CD8-positive, alpha-beta memory T cell (primary cell): ENCODE measurements around the gene ZBTB5. TPM values are rescaled to one million over a fixed set of nuclear protein-coding genes. Genes with fewer than 3 reads are reported as not detected.

Experiments
- CTCF ChIA-PET: fragments of 350-600 bp; sonication (Branson Sonifier 250); formaldehyde crosslinking; loops from one replicate; lab custom pipeline; 2021; ENCODE audit warnings: antibody characterized with exemption; lab: Charles Lee
- POLR2A ChIA-PET: fragments of 350-600 bp; sonication (Branson Sonifier 250); formaldehyde crosslinking; loops from one replicate; lab custom pipeline; 2021; ENCODE audit warnings: antibody characterized with exemption; lab: Charles Lee
- DNase-seq, 5 donors: peaks; one replicate each; pipeline versions ENCODE4 v3.0.0 to v3.0.0-alpha.2; 2020 to 2022; ENCODE audit warnings: mixed read lengths in 1 of 5
- H3K27ac ChIP-seq: one replicate; pipeline ENCODE4 v1.7.0; 2013; ENCODE audit warnings: low read depth, mild to moderate bottlenecking, low read length, moderate library complexity
- H3K27me3 ChIP-seq: 2 replicates; pipeline ENCODE4 v1.7.0; 2013; ENCODE audit warnings: low read length, mild to moderate bottlenecking; ENCODE audit not compliant: insufficient read depth, poor library complexity, severe bottlenecking
- H3K36me3 ChIP-seq: 2 replicates; pipeline ENCODE4 v1.7.0; 2013; ENCODE audit warnings: mild to moderate bottlenecking, low read length, moderate library complexity; ENCODE audit not compliant: insufficient read depth
- H3K4me1 ChIP-seq: 2 replicates; pipeline ENCODE4 v1.7.0; 2013; ENCODE audit warnings: mild to moderate bottlenecking, low read length, moderate library complexity; ENCODE audit not compliant: insufficient read depth
- H3K4me3 ChIP-seq: 2 replicates; pipeline ENCODE4 v1.7.0; 2013; ENCODE audit warnings: mild to moderate bottlenecking, low read length
- H3K9me3 ChIP-seq: 2 replicates; pipeline ENCODE4 v1.7.0; 2013; ENCODE audit warnings: mild to moderate bottlenecking, low read length
- H3K27ac Mint-ChIP-seq, 8 donors: one replicate each; pipeline ENCODE4 v1.8.0; 2020 to 2021; ENCODE audit warnings: mixed read lengths in 8 of 8, mild to moderate bottlenecking in 6 of 8, inconsistent platforms in 3 of 8, moderate library complexity in 3 of 8
- H3K27me3 Mint-ChIP-seq, 2 donors: one replicate each; pipeline ENCODE4 v1.8.0; 2020 to 2021; ENCODE audit warnings: mixed read lengths in 2 of 2, mild to moderate bottlenecking in 1 of 2, moderate library complexity in 1 of 2
- H3K36me3 Mint-ChIP-seq, 3 donors: one replicate each; pipeline ENCODE4 v1.8.0; 2020 to 2021; ENCODE audit warnings: mixed read lengths in 3 of 3, inconsistent platforms in 1 of 3, mild to moderate bottlenecking in 1 of 3
- H3K4me1 Mint-ChIP-seq, 3 donors: one replicate each; pipeline ENCODE4 v1.8.0; 2020 to 2021; ENCODE audit warnings: mixed read lengths in 3 of 3, inconsistent platforms in 1 of 3, mild to moderate bottlenecking in 1 of 3
- H3K4me3 Mint-ChIP-seq, 7 donors: one replicate each; pipeline ENCODE4 v1.8.0; 2020 to 2021; ENCODE audit warnings: mixed read lengths in 7 of 7, mild to moderate bottlenecking in 6 of 7, moderate library complexity in 4 of 7, inconsistent platforms in 2 of 7
- H3K9me3 Mint-ChIP-seq, 5 donors: one replicate each; pipeline ENCODE4 v1.8.0; 2020 to 2022; ENCODE audit warnings: mixed read lengths in 5 of 5, mild to moderate bottlenecking in 3 of 5, moderate library complexity in 2 of 5, inconsistent platforms in 1 of 5
- polyA plus RNA-seq: library from polyadenylated mRNA; unstranded; fragments of 300-500 nt; fragmentation: Illumina TruSeq; gene quantifications from one replicate; pipeline ENCODE4 v1.2.3, GENCODE V29; 2021
- total RNA-seq, 2 experiments: library from RNA; stranded (reverse); gene quantifications; one replicate each; pipeline ENCODE4 v1.2.3, GENCODE V29; 2021

ZBTB5 gene
- total and polyA plus RNA-seq, 3 experiments from 2014 or later: 0.81 to 7.9 (median 7.0) TPM

- Histone ChIP-seq H3K36me3 (peaks cover 7% of the 10 kb centered on the region), H3K4me3 (peak overlapping the region; percentile 73), H3K27ac (peak overlapping the region; percentile 82), H3K9me3 (no peaks in the 10 kb centered on the region), H3K27me3 (no peaks in the 10 kb centered on the region), H3K4me1 (peaks cover 20% of the 10 kb centered on the region)
- no peak for DNase-seq
- ChIA-PET POLR2A (no interaction called here), CTCF (no interaction called here)
- Mint-ChIP-seq H3K27me3 (peaks cover 0 to 3% of the 10 kb centered on the region in 2 donors), H3K4me3 (peak overlapping the region; percentile 93 to 99 (median 96)), H3K9me3 (no peaks in the 10 kb centered on the region), H3K4me1 (peaks cover 22 to 31% (median 30%) of the 10 kb centered on the region in 3 donors), H3K27ac (peak overlapping the region; percentile 89 to 99 (median 95)), H3K36me3 (peaks cover 0 to 17% (median 7%) of the 10 kb centered on the region in 3 donors)
Observed at GRCh38 chr9:37421914-37422288, 43.3 kb downstream of the ZBTB5 start.

DNA sequence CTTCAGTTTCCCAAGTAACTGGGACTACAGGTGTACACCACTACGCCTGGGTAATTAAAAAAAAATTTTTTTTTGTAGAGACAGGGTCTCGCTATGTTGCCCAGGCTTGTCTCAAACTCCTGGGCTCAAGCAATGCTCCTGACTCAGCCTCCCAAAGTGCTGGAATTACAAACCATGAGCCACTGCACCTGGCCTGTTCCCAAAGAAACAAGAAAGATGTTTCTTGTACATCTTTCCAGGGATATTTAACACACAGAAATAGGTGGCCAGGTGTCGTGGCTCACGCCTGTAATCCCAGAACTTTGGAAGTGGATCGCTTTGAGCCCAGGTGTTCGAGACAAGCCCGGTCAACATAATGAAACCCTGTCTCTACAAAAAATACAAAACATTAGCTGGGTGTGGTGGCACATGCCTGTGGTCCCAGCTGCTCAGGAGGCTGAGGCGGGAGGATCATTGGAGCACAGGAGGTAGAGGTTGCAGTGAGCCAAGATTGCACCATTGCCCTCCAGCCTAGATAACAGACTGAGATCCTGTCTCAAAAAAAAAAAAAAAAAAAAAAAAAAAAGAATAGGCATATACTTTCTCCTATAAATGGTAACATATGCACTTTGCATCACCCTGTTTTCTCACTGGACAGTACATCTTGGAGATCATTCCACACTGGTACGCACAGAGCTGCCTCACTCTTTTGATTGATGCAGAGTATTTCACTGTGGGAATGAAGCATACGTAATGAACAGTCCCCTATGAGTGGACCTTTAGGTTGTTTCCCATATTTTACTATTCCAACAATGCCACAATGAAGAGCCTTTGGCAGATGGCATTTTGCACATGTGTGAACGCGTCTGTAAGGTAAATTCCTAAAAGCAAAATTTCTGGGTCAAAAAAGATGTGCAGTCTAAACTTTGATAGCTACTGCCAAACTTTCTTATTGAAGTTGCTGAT is 44.7 kb downstream of the ZBTB5 start:
- Histone ChIP-seq H3K27ac (no peak overlapping the region), H3K4me1 (peaks cover 21% of the 10 kb centered on the region), H3K27me3 (no peaks in the 10 kb centered on the region), H3K9me3 (no peaks in the 10 kb centered on the region), H3K36me3 (no peaks in the 10 kb centered on the region), H3K4me3 (no peak overlapping the region)
- H3K27ac Mint-ChIP-seq: no peak overlapping the region
- POLR2A ChIA-PET: no interaction called here
- peaks cover 20 to 31% (median 23%) of the 10 kb centered on the region in 3 donors for H3K4me1 Mint-ChIP-seq
- H3K4me3 Mint-ChIP-seq: peak overlapping the region in 2 of 7 donors; percentile 5 to 42
- CTCF ChIA-PET: no interaction called here
- H3K9me3 Mint-ChIP-seq: no peaks in the 10 kb centered on the region
- peaks cover 0 to 3% of the 10 kb centered on the region in 2 donors for H3K27me3 Mint-ChIP-seq
- no peak for DNase-seq
- H3K36me3 Mint-ChIP-seq: peaks cover 0 to 6% (median 0%) of the 10 kb centered on the region in 3 donors

GRCh38 chr9:37419204-37419603 is 46.0 kb downstream of the ZBTB5 start:
- no peak for DNase-seq
- Mint-ChIP-seq H3K4me1 (peaks cover 26 to 32% (median 30%) of the 10 kb centered on the region in 3 donors), H3K36me3 (peaks cover 0 to 6% (median 2%) of the 10 kb centered on the region in 3 donors), H3K9me3 (no peaks in the 10 kb centered on the region), H3K27ac (peak overlapping the region in 1 of 8 donors; percentile 79), H3K27me3 (peaks cover 6 to 7% of the 10 kb centered on the region in 2 donors), H3K4me3 (peak overlapping the region in 1 of 7 donors; percentile 70)
- Histone ChIP-seq H3K27ac (no peak overlapping the region), H3K4me3 (no peak overlapping the region), H3K4me1 (peaks cover 22% of the 10 kb centered on the region), H3K27me3 (no peaks in the 10 kb centered on the region), H3K9me3 (no peaks in the 10 kb centered on the region), H3K36me3 (no peaks in the 10 kb centered on the region)
- ChIA-PET CTCF (interaction anchor here (0.9 kb wide), 1 partner anchor 175 kb away, joined by 3 read pairs; no protein-coding TSS in a partner anchor), POLR2A (no interaction called here)

GRCh38 chr9:37417857-37418618 is 47.2 kb downstream of the ZBTB5 start:
- DNase-seq: no peak
- H3K27me3 Mint-ChIP-seq: peaks cover 7% of the 10 kb centered on the region in 2 donors
- peak overlapping the region in 1 of 8 donors; percentile 79 for H3K27ac Mint-ChIP-seq
- H3K36me3 ChIP-seq: no peaks in the 10 kb centered on the region
- H3K4me1 ChIP-seq: peaks cover 10% of the 10 kb centered on the region
- ChIA-PET CTCF (no interaction called here), POLR2A (no interaction called here)
- peak overlapping the region in 1 of 7 donors; percentile 13 for H3K4me3 Mint-ChIP-seq
- no peaks in the 10 kb centered on the region for H3K27me3 ChIP-seq
- H3K36me3 Mint-ChIP-seq: peaks cover 0 to 6% (median 2%) of the 10 kb centered on the region in 3 donors
- no peaks in the 10 kb centered on the region for H3K9me3 Mint-ChIP-seq
- no peak overlapping the region for H3K27ac ChIP-seq
- no peak overlapping the region for H3K4me3 ChIP-seq
- H3K9me3 ChIP-seq: no peaks in the 10 kb centered on the region
- H3K4me1 Mint-ChIP-seq: peaks cover 16 to 20% (median 19%) of the 10 kb centered on the region in 3 donors

- Histone ChIP-seq H3K4me1 (peaks cover 10% of the 10 kb centered on the region), H3K27ac (no peak overlapping the region), H3K27me3 (no peaks in the 10 kb centered on the region), H3K9me3 (no peaks in the 10 kb centered on the region), H3K4me3 (no peak overlapping the region), H3K36me3 (no peaks in the 10 kb centered on the region)
- POLR2A ChIA-PET: no interaction called here
- Mint-ChIP-seq H3K4me1 (peaks cover 13 to 15% (median 15%) of the 10 kb centered on the region in 3 donors), H3K27me3 (peaks cover 7% of the 10 kb centered on the region in 2 donors), H3K4me3 (no peak overlapping the region), H3K27ac (no peak overlapping the region), H3K36me3 (peaks cover 0 to 2% (median 2%) of the 10 kb centered on the region in 3 donors), H3K9me3 (no peaks in the 10 kb centered on the region)
- no peak for DNase-seq
- CTCF ChIA-PET: interaction anchor here (1.2 kb wide), 1 partner anchor 175 kb away, joined by 3 read pairs; the partner anchor contains the start of gene TOMM5
Observed at GRCh38 chr9:37417252-37417803, 47.9 kb downstream of the ZBTB5 start.

DNA sequence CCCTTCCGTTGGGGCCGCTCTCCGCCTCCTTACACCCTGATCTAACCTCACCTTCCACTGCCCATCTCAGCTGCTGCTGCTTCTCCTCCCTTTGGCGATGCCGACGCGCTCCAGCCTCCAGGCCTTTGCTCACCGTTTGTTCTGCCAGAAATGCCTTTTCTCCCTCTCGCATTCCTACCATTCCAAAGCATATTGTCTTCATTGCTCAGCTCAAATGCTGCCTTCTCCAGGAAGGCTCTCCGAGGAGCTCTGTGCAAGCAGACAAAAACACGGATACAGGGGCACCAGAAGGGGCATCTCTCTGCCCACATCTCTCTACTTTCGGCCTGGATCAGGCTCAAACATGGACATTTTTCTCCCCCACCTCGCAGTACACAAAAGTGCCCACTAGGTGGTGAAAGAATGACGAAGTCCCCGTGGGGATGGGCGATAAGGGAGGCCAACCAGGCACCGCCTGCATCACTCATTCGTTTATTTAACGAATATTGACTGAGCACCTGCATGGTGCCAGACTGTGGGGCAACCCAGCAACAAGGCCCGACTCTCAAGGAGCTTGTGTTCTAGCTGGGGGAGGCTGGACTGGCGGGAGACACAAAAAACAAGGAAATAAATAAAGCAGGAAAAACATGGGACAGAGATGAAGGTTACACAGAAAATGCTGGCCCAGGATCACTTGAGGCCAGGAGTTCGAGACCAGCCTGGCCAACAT is 50.1 kb downstream of the ZBTB5 start:
- peak overlapping the region in 5 of 7 donors; percentile 26 to 84 (median 53) for H3K4me3 Mint-ChIP-seq

GRCh38 chr9:37414503-37414943 is 50.7 kb downstream of the ZBTB5 start:
- ChIA-PET CTCF (interaction anchor here (1.0 to 2.1 kb wide), 7 partner anchors 11 to 294 kb away, joined by 3 to 10 read pairs (median 4); partner anchors contain the start of genes POLR1E, TOMM5, ZBTB5 and ZCCHC7), POLR2A (no interaction called here)
- Mint-ChIP-seq H3K9me3 (no peaks in the 10 kb centered on the region), H3K36me3 (peaks cover 0 to 2% (median 0%) of the 10 kb centered on the region in 3 donors), H3K27me3 (peaks cover 7 to 9% of the 10 kb centered on the region in 2 donors), H3K4me1 (peaks cover 12 to 19% (median 15%) of the 10 kb centered on the region in 3 donors), H3K27ac (no peak overlapping the region), H3K4me3 (no peak overlapping the region)
- H3K9me3 ChIP-seq: no peaks in the 10 kb centered on the region
- no peak overlapping the region for H3K4me3 ChIP-seq
- H3K4me1 ChIP-seq: peaks cover 8% of the 10 kb centered on the region
- H3K27me3 ChIP-seq: no peaks in the 10 kb centered on the region
- no peaks in the 10 kb centered on the region for H3K36me3 ChIP-seq
- no peak for DNase-seq
- no peak overlapping the region for H3K27ac ChIP-seq

More for the DNA sequence above, 50.1 kb downstream of the ZBTB5 start:
- peaks cover 0 to 2% (median 0%) of the 10 kb centered on the region in 3 donors for H3K36me3 Mint-ChIP-seq
- H3K36me3 ChIP-seq: no peaks in the 10 kb centered on the region
- POLR2A ChIA-PET: interaction anchor here (0.7 kb wide), 1 partner anchor 84 kb away, joined by 3 read pairs; no protein-coding TSS in a partner anchor
- H3K27ac ChIP-seq: no peak overlapping the region
- H3K27me3 Mint-ChIP-seq: peaks cover 7 to 9% of the 10 kb centered on the region in 2 donors
- CTCF ChIA-PET: interaction anchor here (0.8 to 2.1 kb wide), 9 partner anchors 10 to 543 kb away, joined by 3 to 10 read pairs (median 4); partner anchors contain the start of genes POLR1E, TOMM5, ZBTB5 and ZCCHC7
- peak overlapping the region in 6 of 8 donors; percentile 11 to 87 (median 70) for H3K27ac Mint-ChIP-seq
- H3K9me3 ChIP-seq: no peaks in the 10 kb centered on the region
- H3K27me3 ChIP-seq: no peaks in the 10 kb centered on the region
- no peaks in the 10 kb centered on the region for H3K9me3 Mint-ChIP-seq
- DNase-seq: peak; percentile 57 to 79 (median 61)
- H3K4me1 Mint-ChIP-seq: peaks cover 7 to 13% (median 9%) of the 10 kb centered on the region in 3 donors
- no peak overlapping the region for H3K4me3 ChIP-seq
- peaks cover 4% of the 10 kb centered on the region for H3K4me1 ChIP-seq
